ENCODE data around the gene ANAPC4.

ANAPC4 gene

DNA sequence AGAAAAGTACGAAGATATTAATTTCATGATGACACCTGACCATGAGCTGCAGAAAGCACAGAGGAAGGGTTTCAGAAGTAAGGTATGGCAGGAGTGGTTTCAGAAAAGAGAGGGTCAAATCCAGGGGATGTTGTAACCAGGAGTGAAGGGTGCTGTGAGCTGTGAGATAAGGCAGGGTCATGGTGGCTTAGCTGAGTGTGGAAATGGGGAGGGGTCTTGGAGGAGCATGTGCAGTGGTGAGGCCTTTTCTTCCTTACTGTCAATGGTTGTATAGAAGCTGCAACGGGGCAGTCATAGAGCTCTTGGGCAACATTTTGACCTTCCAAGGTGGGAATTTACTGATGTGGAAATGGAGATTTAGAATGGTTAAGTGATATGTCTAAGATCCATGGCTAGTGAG is 2.5 kb downstream of the ANAPC4 start:
- Histone ChIP-seq H3K4me1 (ENCODE audit: insufficient read depth, low read length) (peaks cover 14% of the 10 kb centered on the region), H3K9ac (ENCODE audit: low read depth, low read length) (no peak overlapping the region), H3K27ac (ENCODE audit: low read depth, low read length) (no peak overlapping the region), H3K36me3 (ENCODE audit: insufficient read depth, low read length) (peaks cover 53% of the 10 kb centered on the region), H3K27me3 (ENCODE audit: insufficient read depth, low read length) (no peaks in the 10 kb centered on the region), H3K4me3 (ENCODE audit: low read length) (no peak overlapping the region), H3K9me3 (ENCODE audit: insufficient read depth, low read depth, low read length) (no peaks in the 10 kb centered on the region)
- WGBS = 95% methylated on average over 2 of the region's 2 CpGs

GRCh38 chr4:25383647-25384046 is 6.6 kb downstream of the ANAPC4 start:
- Histone ChIP-seq H3K4me3 (ENCODE audit: low read length) (no peak overlapping the region), H3K9ac (ENCODE audit: low read depth, low read length) (no peak overlapping the region), H3K27ac (ENCODE audit: low read depth, low read length) (no peak overlapping the region), H3K27me3 (ENCODE audit: insufficient read depth, low read length) (no peaks in the 10 kb centered on the region), H3K9me3 (ENCODE audit: insufficient read depth, low read depth, low read length) (no peaks in the 10 kb centered on the region), H3K36me3 (ENCODE audit: insufficient read depth, low read length) (peaks cover 92% of the 10 kb centered on the region), H3K4me1 (ENCODE audit: insufficient read depth, low read length) (no peaks in the 10 kb centered on the region)
- WGBS = 75% methylated on average over 2 of the region's 2 CpGs

DNA sequence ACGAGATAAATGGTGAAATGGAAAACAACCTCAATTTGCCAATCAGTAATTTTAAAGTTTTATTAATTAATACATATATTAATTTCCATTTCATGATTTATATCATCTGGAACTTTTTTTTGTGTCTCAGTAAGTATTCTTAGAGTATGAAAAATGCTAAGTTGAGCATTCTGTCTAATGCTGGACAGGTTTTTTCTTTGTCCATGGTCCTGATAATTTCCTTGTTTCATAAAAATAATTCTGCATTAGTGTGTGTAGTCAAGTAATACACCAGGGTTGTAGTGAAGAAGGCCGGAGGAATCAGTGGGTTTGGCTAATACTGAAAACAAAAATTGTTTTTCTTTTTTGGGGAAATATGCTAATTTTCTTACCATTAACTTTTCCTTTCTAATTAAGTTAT is 9.9 kb downstream of the ANAPC4 start:
- H3K36me3 ChIP-seq (ENCODE audit: insufficient read depth, low read length) = peaks cover 97% of the 10 kb centered on the region
- no peaks in the 10 kb centered on the region for H3K27me3 ChIP-seq (ENCODE audit: insufficient read depth, low read length)
- no peak overlapping the region for H3K4me3 ChIP-seq (ENCODE audit: low read length)
- WGBS = 100% methylated on average over 1 of the region's 2 CpGs
- H3K4me1 ChIP-seq (ENCODE audit: insufficient read depth, low read length) = no peaks in the 10 kb centered on the region
- H3K9me3 ChIP-seq (ENCODE audit: insufficient read depth, low read depth, low read length) = no peaks in the 10 kb centered on the region
- H3K9ac ChIP-seq (ENCODE audit: low read depth, low read length) = no peak overlapping the region
- H3K27ac ChIP-seq (ENCODE audit: low read depth, low read length) = no peak overlapping the region

GRCh38 chr4:25397305-25397704 is 20.2 kb downstream of the ANAPC4 start:
- Histone ChIP-seq H3K27me3 (ENCODE audit: insufficient read depth, low read length) (no peaks in the 10 kb centered on the region), H3K36me3 (ENCODE audit: insufficient read depth, low read length) (peaks cover 88% of the 10 kb centered on the region), H3K4me1 (ENCODE audit: insufficient read depth, low read length) (no peaks in the 10 kb centered on the region)

DNA sequence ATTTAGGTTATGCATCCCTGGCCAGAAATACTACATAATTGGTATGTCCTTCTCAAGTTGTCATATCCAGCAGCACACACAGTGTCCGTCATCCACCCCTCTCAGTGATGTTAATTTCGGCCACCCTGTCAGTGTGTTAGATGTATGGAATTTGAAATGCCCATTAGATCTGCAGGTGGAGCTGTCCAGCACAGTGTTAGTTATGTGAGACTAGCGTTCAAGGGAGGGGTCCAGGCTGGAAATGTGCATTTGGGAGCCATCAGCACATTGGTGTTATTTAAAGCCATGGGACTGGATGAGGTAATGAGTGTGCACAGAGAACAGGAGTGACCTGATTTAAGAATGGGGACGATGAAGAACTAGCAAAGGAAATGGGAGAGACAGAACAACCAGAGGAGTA is 22.4 kb downstream of the ANAPC4 start:
- H3K9me3 ChIP-seq (ENCODE audit: insufficient read depth, low read depth, low read length) = no peaks in the 10 kb centered on the region
- peaks cover 90% of the 10 kb centered on the region for H3K36me3 ChIP-seq (ENCODE audit: insufficient read depth, low read length)
- no peaks in the 10 kb centered on the region for H3K27me3 ChIP-seq (ENCODE audit: insufficient read depth, low read length)
- H3K4me1 ChIP-seq (ENCODE audit: insufficient read depth, low read length) = no peaks in the 10 kb centered on the region
- no peak overlapping the region for H3K9ac ChIP-seq (ENCODE audit: low read depth, low read length)
- no peak overlapping the region for H3K4me3 ChIP-seq (ENCODE audit: low read length)
- 90% methylated on average over 4 of the region's 4 CpGs for WGBS
- H3K27ac ChIP-seq (ENCODE audit: low read depth, low read length) = no peak overlapping the region

More at GRCh38 chr4:25397305-25397704, 20.2 kb downstream of the ANAPC4 start:
- Histone ChIP-seq H3K9me3 (ENCODE audit: insufficient read depth, low read depth, low read length) (no peaks in the 10 kb centered on the region), H3K9ac (ENCODE audit: low read depth, low read length) (no peak overlapping the region), H3K4me3 (ENCODE audit: low read length) (no peak overlapping the region), H3K27ac (ENCODE audit: low read depth, low read length) (no peak overlapping the region)
- 98% methylated on average over 3 of the region's 3 CpGs for WGBS

GRCh38 chr4:25401066-25401465 is 24.0 kb downstream of the ANAPC4 start:
- Histone ChIP-seq H3K9ac (ENCODE audit: low read depth, low read length) (no peak overlapping the region), H3K27ac (ENCODE audit: low read depth, low read length) (no peak overlapping the region), H3K27me3 (ENCODE audit: insufficient read depth, low read length) (no peaks in the 10 kb centered on the region), H3K9me3 (ENCODE audit: insufficient read depth, low read depth, low read length) (no peaks in the 10 kb centered on the region), H3K4me1 (ENCODE audit: insufficient read depth, low read length) (no peaks in the 10 kb centered on the region), H3K4me3 (ENCODE audit: low read length) (no peak overlapping the region), H3K36me3 (ENCODE audit: insufficient read depth, low read length) (peaks cover 91% of the 10 kb centered on the region)
- WGBS = 78% methylated on average over 3 of the region's 3 CpGs

- Histone ChIP-seq H3K27me3 (ENCODE audit: insufficient read depth, low read length) (no peaks in the 10 kb centered on the region), H3K4me1 (ENCODE audit: insufficient read depth, low read length) (no peaks in the 10 kb centered on the region), H3K36me3 (ENCODE audit: insufficient read depth, low read length) (peaks cover 91% of the 10 kb centered on the region), H3K4me3 (ENCODE audit: low read length) (no peak overlapping the region), H3K27ac (ENCODE audit: low read depth, low read length) (no peak overlapping the region), H3K9me3 (ENCODE audit: insufficient read depth, low read depth, low read length) (no peaks in the 10 kb centered on the region), H3K9ac (ENCODE audit: low read depth, low read length) (no peak overlapping the region)
- WGBS = no CpG with 5 or more reads among the region's 1 CpG
Measured at GRCh38 chr4:25402521-25402920, 25.5 kb downstream of the ANAPC4 start.

DNA sequence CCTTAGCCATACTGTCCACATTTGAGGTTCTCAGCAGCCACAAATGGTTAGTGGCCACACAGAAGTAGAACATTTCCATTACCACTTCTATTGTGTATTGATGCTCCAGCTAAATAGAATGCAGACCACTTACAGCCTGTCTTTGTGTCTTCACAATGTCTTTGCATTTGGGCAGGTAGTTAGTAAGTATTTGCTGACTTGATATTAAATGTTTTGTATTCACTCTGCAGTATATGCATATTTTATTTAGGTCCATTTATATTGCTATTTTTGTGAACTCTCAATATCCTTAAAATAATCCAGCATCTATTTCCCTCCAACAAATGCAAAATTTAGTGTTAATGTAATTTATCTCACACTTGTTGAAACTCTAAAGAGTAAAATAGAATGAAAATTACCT is 26.6 kb downstream of the ANAPC4 start:
- peaks cover 91% of the 10 kb centered on the region for H3K36me3 ChIP-seq (ENCODE audit: insufficient read depth, low read length)
- H3K9ac ChIP-seq (ENCODE audit: low read depth, low read length) = no peak overlapping the region
- H3K4me1 ChIP-seq (ENCODE audit: insufficient read depth, low read length) = no peaks in the 10 kb centered on the region
- H3K27ac ChIP-seq (ENCODE audit: low read depth, low read length) = no peak overlapping the region
- no peaks in the 10 kb centered on the region for H3K9me3 ChIP-seq (ENCODE audit: insufficient read depth, low read depth, low read length)
- no peak overlapping the region for H3K4me3 ChIP-seq (ENCODE audit: low read length)
- no peaks in the 10 kb centered on the region for H3K27me3 ChIP-seq (ENCODE audit: insufficient read depth, low read length)

DNA sequence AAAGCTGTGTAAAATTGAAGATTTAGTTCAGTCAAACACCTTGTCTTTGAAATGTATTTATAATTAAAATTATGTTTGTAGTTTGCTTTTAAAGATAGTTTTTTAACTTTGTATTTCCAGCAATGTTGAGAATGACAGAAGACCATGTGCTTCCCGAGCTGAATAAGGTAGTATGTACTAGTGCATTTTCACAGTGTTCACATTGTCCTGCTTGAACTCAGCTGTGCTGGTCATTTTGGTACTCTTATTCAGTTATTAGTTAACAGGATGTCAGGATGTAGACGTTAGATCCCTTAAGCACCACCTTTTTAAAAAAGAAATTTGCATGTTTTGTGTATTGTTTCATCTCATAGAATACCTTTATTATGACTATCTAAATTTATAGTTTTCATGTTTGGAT is 28.4 kb downstream of the ANAPC4 start:
- peaks cover 98% of the 10 kb centered on the region for H3K36me3 ChIP-seq (ENCODE audit: insufficient read depth, low read length)
- WGBS = 91% methylated on average over 1 of the region's 2 CpGs
- H3K27me3 ChIP-seq (ENCODE audit: insufficient read depth, low read length) = no peaks in the 10 kb centered on the region
- H3K27ac ChIP-seq (ENCODE audit: low read depth, low read length) = no peak overlapping the region
- no peaks in the 10 kb centered on the region for H3K4me1 ChIP-seq (ENCODE audit: insufficient read depth, low read length)
- no peak overlapping the region for H3K9ac ChIP-seq (ENCODE audit: low read depth, low read length)
- no peaks in the 10 kb centered on the region for H3K9me3 ChIP-seq (ENCODE audit: insufficient read depth, low read depth, low read length)
- H3K4me3 ChIP-seq (ENCODE audit: low read length) = no peak overlapping the region

DNA sequence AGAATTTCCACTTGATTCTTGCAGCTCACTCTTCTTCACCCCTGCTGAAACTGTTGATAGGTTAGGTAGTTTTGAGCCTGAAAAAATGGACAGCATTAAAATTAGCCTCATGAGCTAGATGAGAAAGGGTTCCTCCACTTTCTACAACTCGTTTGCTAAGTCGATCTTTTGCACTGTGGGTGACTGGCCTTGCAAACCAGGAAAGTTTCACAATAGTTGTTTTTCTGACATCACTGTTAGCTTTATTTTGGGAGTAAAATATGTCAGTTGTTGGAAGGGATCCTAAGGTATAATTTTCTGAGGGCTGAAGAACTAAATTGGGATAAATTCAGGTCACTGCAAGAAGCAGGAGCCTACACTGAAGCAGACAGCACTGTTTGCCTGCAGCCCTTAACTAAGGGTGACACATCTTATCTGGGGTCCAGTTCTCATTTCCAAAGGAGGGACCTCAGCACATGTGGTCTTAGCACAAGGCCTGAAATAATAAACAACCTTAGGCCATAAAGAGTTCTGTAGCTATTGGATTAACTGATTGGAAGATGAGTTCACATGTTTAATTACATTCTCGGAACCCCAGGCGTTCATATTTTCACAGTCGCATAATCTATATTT is 29.1 kb downstream of the ANAPC4 start:
- no peaks in the 10 kb centered on the region for H3K27me3 ChIP-seq (ENCODE audit: insufficient read depth, low read length)
- 93% methylated on average over 5 of the region's 5 CpGs for WGBS
- H3K36me3 ChIP-seq (ENCODE audit: insufficient read depth, low read length) = peaks cover 100% of the 10 kb centered on the region
- no peak overlapping the region for H3K9ac ChIP-seq (ENCODE audit: low read depth, low read length)
- no peak overlapping the region for H3K4me3 ChIP-seq (ENCODE audit: low read length)
- H3K9me3 ChIP-seq (ENCODE audit: insufficient read depth, low read depth, low read length) = no peaks in the 10 kb centered on the region
- H3K27ac ChIP-seq (ENCODE audit: low read depth, low read length) = no peak overlapping the region
- no peaks in the 10 kb centered on the region for H3K4me1 ChIP-seq (ENCODE audit: insufficient read depth, low read length)

- H3K4me3 ChIP-seq (ENCODE audit: low read length) = no peak overlapping the region
- no peaks in the 10 kb centered on the region for H3K4me1 ChIP-seq (ENCODE audit: insufficient read depth, low read length)
- 92% methylated on average over 4 of the region's 4 CpGs for WGBS
- no peak overlapping the region for H3K27ac ChIP-seq (ENCODE audit: low read depth, low read length)
- H3K9ac ChIP-seq (ENCODE audit: low read depth, low read length) = no peak overlapping the region
- no peaks in the 10 kb centered on the region for H3K27me3 ChIP-seq (ENCODE audit: insufficient read depth, low read length)
- H3K9me3 ChIP-seq (ENCODE audit: insufficient read depth, low read depth, low read length) = no peaks in the 10 kb centered on the region
- peaks cover 100% of the 10 kb centered on the region for H3K36me3 ChIP-seq (ENCODE audit: insufficient read depth, low read length)
Measured at GRCh38 chr4:25410820-25411529, 33.9 kb downstream of the ANAPC4 start.

All from HUES64 (cell line).